Left kidney (tissue), 8 donors: ENCODE data around the gene NQO1. TPM values are rescaled to one million over a fixed set of nuclear protein-coding genes. Genes with fewer than 3 reads are reported as not detected.
"Not testable (repeated sequence)": the region's sequence is repeated elsewhere in the genome, so short reads cannot be mapped to it uniquely, and the experiment has no call there.

ENCODE experiments used
- DNase-seq: peaks from one replicate; pipeline ENCODE4 v3.0.0-alpha.2; 2013
- long read RNA-seq, 8 donors: transcript quantifications; one replicate each; lab custom pipeline, GENCODE V29; 2026
- polyA plus RNA-seq: library from polyadenylated mRNA; unstranded; fragments of 120-200 nt; gene quantifications from one replicate; pipeline ENCODE4 v1.2.1, GENCODE V29; 2013; ENCODE audit not compliant: insufficient read length

Gene NQO1
- polyA plus RNA-seq = 24.4 TPM
- long read RNA-seq, donor 1, partial matches to known transcripts = 0 of 3 reads
- long read RNA-seq, donor 1, other reads (novel, unspliced or antisense) = 0 of 3 reads
- long read RNA-seq, donor 2, transcript NQO1-201 (6 exons, 2,912 nt) = major isoform, 5 of 7 reads
- long read RNA-seq, donor 2, partial matches to known transcripts = 0 of 7 reads
- long read RNA-seq, donor 2, other reads (novel, unspliced or antisense) = 0 of 7 reads
- long read RNA-seq, donor 3, partial matches to known transcripts = 0 of 5 reads
- long read RNA-seq, donor 3, other reads (novel, unspliced or antisense) = 0 of 5 reads
- long read RNA-seq, donor 4 = 0 reads
- long read RNA-seq, donor 5, partial matches to known transcripts = 0 of 6 reads
- long read RNA-seq, donor 5, other reads (novel, unspliced or antisense) = 0 of 6 reads
- long read RNA-seq, donor 6, partial matches to known transcripts = 0 of 8 reads
- long read RNA-seq, donor 6, other reads (novel, unspliced or antisense) = 0 of 8 reads
- long read RNA-seq, donor 7, transcript NQO1-201 (6 exons, 2,912 nt) = major isoform, 9 of 10 reads
- long read RNA-seq, donor 7, partial matches to known transcripts = 0 of 10 reads
- long read RNA-seq, donor 7, other reads (novel, unspliced or antisense) = 0 of 10 reads
- long read RNA-seq, donor 8, partial matches to known transcripts = 0 of 4 reads
- long read RNA-seq, donor 8, other reads (novel, unspliced or antisense) = 0 of 4 reads

DNA sequence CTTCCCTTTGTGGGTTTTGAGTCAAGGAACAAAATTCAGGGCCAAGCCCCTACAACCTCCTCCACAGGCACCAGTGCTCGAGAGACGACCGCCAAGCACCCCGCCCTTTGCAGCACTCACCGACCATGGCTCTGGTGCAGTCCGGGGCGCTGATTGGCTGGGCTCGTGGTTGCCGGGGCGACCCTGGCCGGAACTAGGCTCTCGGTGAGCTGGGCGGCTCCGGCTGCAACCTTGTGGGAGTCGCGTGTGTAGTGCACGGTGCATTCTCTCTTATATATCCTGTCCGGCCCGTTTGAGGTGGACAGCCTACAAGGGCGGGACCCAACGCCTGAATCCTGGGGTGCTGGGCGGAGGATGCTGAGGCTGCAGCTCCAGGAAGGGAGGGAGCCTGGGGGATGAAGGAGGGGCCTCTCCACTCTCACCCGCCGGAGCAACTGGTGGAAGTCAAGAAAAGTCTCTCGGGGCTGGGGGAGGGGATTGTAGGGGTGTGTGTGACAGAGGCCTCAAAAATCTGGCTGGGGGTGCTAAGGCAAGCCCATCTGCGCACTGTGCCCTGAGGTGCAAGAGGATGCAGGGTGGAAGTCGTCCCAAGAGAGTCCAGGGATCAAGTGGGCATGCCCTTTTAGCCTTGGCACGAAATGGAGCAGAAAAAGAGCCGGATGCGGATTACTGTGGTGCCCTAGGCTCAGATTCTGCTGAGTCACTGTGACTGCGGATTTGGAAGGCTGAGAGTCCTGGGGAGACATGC lies at the start of gene NQO1:
Gene NQO1 (minus strand): TSS at position 248 of the 748 bp plus-strand sequence. CDS start 121 bp downstream, at position 127.
- peak; percentile 82 for DNase-seq

DNA sequence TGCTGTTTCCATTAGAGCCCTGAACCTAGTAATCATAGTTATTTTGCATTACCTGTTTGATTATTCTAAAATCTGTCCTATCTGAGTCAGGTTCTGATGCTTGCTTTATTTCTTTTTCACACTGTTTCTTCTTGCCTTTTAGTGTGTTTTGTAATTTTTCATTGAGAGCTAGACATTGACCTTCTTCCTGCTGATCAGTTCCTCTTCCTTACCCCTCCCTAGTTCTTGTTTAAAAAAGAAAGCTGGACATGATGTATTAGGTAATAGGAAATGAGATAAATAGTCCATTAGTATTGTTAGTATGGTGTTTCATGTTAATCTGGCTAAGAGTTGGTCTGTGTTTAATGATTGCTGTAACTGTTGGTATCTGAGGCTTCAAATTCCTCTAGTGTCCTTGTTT lies 49.2 kb upstream of the NQO1 start:
- DNase-seq = no peak

DNA sequence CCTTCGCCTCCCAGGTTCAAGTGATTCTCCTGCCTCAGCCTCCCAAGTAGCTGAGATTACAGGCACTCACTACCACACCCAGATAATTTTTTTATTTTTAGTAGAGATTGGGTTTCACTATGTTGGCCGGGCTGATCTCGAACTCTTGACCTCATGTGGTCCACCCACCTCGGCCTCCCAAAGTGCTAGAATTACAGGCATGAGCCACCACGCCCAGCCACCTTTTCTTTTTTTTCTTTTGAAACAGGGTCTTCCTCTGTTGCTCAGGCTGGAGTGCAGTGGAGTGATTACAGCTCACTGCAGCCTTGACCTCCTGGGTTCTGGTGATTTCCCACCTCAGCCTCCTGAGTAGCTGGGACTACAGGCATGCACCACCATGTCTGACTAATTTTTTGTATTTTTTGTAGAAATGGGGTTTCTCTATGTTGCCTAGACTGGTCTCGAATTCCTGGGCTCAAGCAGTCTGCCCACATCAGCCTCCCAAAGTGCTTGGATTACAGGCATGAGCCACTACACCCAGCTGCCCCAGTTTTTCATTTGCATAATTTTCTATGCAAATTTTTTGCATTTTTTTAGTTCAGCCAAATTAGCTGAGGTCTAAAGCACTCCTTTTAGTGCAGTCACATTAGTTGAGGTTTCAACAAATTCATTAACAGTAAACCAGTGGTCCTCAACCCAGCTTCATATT lies 47.0 kb upstream of the NQO1 start:
- no peak for DNase-seq

DNA sequence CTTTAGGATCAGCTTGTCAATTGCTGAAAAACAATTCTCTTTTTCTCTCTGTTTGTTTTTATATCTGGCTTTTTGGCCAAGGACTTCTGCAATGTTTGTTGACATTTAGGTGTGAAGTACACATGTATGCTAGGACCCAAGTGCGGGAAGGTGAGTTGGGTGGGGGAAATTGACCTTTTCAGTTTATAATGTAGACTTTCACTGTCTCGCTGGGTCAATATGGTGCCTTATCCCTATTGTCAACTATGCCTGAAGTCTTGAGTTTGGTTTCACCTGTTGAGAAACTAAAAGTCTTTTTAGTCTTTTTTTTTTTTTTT lies 45.2 kb upstream of the NQO1 start:
- DNase-seq = no peak

DNA sequence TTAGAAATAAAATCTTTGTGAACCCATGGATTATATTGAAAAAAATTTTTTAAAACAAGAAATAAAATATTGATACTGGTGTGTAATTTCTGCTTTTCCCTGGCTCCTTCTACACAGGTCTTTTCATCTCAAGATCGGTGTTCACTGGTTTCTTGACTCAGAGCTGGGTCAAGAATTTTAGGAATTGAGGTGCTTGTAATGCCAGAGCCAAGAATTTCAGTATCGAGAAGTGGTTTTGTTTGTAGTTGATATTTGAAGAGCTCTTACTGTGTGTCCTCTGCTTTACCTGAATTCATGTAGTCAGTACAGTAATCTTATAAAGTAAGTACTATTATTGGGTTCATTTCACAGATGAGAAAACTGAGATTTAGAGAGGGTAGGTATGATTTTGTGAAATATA lies 43.0 kb upstream of the NQO1 start:
- no peak for DNase-seq

DNA sequence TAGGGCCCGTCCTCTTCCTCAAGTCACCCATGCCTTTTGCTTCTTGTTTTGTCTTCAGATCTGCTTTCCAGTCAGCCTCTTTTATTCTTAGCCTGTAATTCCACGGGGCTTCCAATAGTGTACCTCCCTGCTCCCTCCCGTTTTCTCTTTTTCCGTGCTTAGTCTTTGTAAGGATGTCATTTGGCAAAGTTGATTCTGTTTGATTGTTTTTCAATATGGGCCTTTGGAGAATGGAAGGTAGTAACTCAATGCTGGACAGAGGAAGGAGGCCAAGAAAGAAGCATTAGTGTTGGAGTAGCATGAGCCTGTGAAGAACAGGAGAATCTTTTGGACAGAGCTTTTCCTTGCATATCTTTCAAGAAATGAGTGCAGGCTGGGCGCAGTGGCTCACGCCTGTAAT lies 42.3 kb upstream of the NQO1 start:
- no peak for DNase-seq

DNA sequence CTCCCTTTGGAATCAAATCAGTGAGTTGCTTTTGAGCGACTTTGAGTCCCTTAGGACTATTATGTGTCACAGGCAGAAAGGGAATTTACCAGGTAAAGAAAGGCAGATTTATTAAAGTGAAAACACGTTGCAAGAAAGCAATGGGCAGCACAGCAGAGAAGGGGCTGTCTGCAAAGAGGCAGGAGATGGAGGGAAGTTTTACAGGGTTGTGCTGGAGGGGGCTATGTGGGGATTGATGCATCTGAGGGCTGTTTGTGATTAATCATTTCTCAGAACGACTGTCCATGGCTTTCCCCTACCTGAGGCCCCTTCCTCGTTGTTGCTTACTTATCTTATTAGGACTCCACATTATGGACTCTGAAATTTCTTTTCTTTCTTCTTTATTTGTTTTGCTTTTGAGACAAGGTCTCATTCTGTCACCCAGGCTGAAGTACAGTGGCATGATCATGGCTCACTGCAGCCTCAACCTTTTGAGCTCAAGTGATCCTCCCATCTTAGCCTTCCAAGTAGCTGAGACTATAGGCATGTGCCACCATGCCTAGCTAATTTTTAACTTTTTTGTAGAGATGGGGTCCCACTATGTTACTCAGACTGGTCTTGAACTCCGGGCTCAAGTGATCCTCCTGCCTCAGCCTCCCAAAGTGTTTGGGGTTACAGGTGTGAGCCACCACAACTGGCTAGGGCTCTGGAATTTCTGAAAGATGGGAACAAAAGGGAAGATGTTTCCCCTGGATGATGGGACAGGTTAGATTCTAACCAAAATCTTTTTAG lies 41.3 kb upstream of the NQO1 start:
- DNase-seq = no peak

DNA sequence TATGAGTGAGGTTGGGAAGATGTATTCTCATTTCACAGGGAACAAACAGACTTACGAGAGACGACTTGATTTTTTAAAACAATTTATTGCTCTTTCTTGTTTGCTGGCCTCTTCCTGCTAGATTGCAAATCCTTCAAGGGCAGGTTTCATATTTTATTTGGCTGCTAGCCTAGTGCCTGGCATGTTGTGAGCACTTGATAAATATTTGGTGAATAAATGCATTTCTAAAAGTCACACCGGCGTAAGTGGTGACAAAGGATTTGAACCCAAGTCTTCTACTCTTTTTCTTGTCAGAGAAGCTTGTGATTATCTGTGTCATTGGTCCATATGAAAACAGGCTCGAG lies 37.2 kb upstream of the NQO1 start:
- DNase-seq = no peak

DNA sequence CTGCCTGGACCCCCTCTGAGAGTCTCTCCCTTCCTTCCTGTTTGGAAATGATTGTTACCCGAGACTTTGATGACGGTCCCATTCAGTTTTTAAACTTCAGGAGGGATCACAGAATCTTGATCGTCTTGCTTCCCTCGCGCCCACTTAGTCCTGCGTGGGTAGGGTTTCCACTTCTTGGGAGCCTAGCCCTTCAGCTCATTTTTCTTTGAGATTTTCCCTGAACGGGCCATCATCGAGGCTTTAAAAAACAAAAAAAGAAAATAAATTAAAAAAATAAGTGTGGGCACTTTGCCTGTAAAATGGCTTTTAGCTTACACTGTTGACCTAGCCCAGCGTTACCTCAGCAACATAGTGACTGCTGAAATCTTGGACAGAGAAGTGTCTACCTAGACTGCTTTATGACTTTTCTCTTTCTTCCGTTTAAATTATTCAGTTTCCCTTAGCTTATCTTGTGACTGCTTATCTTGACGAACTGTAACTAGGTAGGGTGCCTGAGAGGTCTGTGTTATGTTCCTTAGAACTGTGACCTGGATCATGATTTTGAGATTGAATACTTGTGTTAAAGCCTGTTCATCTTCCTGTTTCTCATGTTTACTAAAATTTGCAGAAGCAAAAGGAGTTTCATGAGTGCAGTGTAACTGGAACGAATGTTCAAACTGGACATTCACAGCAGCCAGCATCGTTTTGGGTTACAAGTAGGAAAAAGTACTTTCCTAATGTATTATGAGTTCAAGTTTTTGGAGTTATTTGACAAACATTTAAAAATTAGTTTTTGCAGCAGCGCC lies 36.6 kb upstream of the NQO1 start:
- peak; percentile 25 for DNase-seq

DNA sequence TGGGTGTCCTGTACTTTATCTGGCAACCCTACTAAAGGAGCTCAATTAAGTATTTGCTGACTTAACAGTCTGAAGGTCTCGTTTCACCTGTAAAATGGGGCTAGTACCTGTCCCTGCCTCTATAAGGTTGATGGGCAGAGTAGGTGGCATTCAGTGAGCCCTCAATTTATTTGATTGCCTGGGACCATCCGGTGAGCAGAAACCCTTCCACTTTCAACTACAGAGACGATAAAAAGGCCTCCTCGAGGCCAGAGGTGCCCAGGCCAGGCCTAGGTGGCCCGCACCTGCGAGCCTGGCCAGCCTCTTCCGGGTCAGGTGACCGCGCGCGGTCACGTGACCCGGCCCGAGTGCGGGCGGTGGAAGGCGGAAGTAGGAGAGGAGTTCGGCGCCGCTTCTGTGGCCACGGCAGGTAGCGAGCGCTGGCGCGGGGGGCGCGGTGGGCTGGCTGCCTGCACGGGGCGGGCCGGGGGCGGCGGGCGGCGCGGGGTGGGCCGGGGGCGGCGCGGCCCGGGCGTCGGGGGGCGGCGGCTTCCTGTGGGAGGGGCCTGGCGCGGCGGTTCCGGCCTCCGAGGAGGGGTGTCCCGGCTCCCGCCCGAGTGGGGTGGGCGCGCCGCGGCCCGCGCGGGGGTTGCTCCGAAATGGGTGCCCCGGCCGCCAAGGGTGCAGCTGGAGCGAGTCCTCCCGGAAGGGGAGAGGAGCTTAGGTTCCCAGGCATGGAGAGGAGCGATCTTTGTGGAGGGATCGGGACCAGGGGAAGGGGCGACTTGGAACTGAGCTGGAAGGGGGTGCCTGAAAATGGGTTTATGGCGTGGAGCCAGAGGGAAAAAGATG lies 35.8 kb upstream of the NQO1 start, which contains the start of gene WWP2:
Gene WWP2 (plus strand): TSS at position 350 of the 831 bp plus-strand sequence. CDS start 24,679 bp downstream, outside the sequence.
- DNase-seq = peak; percentile 71

DNA sequence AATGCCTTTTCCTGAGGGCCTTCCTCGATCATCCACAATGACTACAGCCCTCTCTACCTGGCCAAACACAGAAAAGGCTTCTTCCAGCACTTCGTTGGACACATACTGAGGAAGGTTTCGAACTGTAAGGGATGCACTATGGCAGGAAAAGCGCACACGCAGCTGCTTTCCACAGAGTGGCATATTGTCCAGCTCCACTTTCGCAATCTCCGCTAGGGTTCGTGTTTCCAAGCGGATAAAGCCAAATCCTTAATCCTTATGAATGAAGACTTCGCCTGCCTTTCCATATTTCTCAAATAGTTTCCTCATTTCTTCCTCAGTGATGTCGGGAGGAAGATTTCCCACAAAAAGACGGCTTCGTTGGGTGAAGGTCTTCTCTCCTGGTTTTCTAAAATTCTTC lies 31.0 kb upstream of the NQO1 start:
- DNase-seq = not testable (repeated sequence)

DNA sequence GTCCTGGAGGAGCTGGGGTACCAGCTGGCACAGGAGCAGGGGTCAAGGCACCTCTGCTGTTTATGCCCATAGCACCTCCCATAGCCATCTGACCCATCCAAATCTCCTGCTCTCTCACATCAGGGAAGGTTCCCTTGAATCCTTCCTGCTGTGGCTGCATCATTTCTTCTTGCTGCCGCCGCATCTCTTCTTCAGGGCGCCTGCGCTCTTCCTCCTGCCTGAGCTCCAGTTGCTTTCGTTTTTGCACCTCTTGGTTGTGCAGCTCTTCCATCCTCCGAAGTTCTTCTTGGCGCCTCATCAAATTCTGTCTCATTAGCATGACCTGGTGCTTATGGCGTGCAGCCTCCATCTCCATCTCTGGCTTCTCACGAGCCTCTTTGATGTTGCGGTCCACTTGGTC lies 30.3 kb upstream of the NQO1 start:
- DNase-seq = no peak

DNA sequence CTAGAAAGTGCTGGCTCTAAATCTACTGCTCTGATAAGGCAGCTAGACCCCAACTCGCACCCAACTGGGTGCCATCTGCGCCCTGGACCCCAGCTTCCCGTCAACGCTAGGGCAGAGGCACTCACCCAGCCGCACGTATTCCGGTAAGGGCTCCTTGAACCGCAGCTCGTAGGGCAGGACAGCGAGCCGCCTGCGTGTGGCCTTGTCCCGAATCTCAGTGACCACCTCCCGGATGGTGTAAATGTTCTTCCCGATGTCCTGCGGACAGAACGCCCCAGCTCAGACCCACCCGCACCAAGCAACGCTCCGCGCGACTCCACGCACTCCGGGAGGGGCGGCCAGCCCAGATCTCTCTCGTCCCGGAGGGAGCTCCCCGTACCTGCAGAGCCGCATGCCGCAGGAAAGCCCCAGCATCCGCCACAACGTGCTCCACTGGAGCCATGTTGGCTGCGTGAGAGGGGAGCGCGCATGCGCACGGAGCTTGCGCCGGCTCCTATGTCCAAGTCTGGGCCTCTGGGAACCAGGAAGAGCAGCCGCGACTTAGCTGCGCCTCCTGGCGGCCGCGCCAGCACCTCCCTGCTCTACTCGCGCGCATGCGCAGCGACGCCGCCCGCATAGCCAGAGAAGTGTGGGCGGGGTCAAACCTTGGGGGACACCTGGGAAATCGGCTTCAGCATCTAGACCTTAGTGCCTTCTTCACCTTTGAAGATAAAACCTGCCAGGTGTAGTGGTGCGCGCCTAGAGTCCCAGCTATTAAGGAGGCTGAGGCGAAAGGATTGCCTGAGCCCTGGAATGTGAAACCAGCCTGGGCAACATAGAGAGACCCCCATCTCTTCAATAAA lies 28.3 kb upstream of the NQO1 start, which contains the start of gene NOB1:
Gene NOB1 (minus strand): TSS at position 458 of the 842 bp plus-strand sequence. CDS start 16 bp downstream, at position 442.
- peak; percentile 94 for DNase-seq

DNA sequence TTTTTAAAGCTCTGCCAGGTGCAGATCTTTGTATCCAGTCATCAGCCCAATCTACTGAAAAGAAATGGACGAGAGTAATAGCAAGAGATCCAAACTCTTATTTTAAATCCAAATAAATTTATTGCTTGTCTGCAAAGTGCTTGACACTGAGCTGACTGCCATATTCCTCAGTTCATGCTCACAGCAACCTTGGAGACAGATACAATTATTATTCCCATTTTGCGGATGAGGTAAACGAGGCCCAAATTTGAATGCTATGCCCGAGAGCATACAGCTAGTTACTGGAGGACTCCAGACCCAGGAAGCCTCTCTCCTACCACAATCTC lies 27.7 kb upstream of the NQO1 start:
- no peak for DNase-seq

DNA sequence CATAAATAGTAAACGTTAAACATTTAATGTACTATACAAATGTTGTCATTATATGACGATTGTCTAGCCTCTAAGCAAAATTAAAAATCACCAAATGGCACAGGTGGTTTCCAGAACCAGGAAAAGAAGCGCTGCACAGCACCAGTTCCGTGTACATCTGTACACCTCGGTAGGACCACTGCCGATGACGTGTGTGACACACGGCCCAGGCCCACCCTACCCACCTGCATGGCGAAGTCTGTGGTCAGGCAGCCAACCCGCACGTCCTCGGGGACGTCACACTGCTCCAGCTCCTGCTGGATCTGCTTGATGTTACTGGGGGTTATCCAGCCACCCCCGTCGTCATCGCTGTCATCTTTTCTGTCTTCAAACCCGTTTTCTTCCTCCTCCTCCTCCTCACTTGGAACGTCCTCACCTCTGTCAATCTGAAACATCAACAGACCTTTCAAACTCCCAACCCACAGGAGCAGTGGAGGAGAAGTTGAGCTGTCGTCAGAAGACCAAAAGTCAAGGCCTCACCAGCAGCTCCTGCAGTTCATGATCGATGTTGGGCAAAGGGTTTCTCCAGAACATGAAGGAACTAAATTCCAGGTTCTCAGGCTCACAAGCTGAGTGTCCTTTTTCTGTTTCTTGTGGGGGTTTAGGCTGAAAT lies 22.5 kb upstream of the NQO1 start:
- DNase-seq = no peak

DNA sequence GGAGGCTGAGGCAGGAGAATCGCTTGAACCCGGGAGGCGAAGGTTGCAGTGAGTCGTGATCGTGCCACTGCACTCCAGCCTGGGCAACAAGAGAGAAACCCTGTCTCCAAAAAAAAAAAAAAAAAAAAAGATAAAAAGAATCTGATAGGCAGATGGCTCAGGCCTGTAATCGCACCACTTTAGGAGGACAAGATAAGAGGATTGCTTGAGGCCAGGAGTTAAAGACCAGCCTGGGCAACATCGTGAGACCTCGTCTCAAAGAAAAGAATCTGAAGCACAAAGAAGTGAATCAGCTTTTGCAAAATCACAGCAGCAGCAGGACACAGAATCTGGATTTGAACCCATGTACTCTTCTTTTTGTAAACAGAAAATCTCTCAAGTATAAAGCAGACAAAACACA lies 20.8 kb upstream of the NQO1 start:
- DNase-seq = no peak

DNA sequence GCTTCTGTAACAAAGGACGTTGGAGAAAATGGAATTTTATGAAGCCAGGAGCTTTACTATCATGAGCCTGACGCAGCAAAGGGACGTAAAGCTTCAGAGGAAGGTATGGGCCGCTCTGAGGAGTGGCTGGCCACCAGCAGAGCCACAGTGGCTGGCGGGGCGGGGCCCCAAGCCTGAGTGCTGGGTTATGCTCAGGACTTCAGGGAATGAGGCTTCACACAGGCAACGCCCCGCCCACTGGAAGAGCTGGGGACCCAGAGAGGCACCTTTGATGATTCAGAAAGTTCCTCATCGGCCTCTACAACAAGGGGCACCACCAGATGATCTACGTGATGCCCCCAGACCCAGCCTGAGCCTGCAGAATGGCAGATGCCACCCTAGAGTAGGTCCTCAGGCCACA lies 19.6 kb upstream of the NQO1 start:
- no peak for DNase-seq

DNA sequence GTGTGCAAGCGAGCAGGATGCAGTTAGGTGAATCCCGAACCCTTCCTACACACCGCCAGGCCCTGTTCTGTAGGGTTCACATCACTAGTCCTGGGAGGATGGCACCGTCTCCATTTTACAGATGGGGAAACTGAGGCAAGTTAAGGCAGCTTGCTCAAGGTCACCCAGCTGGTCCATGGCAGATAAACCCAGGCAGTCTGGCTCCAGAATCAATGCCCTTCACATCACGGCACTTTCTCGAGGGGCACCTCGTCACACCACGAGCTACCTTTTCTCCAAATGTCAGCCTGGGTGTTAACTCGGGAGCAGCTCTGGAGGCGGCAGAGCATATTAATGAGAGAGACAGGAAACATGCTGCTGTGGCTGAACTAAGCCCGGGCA lies 18.9 kb upstream of the NQO1 start:
- DNase-seq = no peak
